Measurements from ENCODE around the gene NINL.

DNA sequence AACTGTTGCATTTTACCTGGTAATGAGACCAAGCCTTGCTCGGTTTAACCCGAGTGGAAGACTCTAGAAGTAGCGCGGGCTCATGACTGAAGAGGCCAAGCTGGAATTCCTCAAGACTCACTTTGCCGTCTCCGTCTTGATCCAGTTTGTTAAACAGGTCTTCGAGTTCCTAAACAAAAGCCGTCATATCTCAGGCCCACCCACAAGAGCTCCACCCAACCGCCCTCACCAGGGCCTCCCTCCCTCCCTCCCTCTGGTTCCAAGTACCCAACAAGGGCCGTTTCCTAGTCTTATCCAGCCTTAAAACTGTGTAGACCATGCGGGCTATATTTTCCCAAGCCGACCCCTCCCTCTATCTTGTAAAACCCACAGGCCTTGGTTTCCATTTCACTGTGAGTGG is 81.4 kb downstream of the NINL start:
- TF ChIP-seq, protein P1, sequence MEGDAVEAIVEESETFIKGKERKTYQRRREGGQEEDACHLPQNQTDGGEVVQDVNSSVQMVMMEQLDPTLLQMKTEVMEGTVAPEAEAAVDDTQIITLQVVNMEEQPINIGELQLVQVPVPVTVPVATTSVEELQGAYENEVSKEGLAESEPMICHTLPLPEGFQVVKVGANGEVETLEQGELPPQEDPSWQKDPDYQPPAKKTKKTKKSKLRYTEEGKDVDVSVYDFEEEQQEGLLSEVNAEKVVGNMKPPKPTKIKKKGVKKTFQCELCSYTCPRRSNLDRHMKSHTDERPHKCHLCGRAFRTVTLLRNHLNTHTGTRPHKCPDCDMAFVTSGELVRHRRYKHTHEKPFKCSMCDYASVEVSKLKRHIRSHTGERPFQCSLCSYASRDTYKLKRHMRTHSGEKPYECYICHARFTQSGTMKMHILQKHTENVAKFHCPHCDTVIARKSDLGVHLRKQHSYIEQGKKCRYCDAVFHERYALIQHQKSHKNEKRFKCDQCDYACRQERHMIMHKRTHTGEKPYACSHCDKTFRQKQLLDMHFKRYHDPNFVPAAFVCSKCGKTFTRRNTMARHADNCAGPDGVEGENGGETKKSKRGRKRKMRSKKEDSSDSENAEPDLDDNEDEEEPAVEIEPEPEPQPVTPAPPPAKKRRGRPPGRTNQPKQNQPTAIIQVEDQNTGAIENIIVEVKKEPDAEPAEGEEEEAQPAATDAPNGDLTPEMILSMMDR (IDR thresholded peaks at IDR 0.05 in 8 of 11, conservative IDR thresholded peaks at IDR 0.05 in 3 of 11) = no peak
- TF ChIP-seq POLR2A (IDR thresholded peaks at IDR 0.05) = no peak

Data from spleen (tissue), 7 donors.